ENCODE results near the gene C17orf58.

DNA sequence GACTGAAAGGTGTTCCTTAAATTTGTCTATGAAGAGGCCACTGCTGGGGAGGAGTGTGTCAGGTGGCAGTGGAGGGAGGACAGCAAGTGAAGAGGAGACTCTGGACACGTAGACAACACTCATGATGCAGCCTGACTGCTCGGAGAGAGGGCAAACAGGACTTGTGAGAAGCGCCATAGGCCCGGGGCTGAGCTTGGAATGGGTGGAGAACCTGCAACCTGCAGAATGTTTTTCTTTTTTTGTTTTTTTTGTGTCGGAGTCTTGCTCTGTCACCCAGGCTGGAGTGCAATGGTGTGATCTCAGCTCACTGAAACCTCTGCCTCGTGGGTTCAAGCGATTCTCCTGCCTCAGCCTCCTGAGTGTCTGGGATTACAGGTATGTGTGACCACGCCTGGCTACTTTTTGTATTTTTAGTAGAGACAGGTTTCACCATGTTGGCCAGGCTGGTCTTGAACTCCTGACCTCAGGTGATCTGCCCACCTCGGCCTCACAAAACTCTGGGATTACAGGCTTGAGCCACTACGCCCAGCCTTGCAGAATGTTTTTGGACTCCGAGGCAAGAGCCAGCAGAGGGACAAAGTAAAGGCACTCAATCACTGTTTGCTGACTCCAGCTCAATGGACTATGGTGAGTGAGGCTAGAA is 18.9 kb upstream of the C17orf58 start:
- TF ChIP-seq, protein P1, sequence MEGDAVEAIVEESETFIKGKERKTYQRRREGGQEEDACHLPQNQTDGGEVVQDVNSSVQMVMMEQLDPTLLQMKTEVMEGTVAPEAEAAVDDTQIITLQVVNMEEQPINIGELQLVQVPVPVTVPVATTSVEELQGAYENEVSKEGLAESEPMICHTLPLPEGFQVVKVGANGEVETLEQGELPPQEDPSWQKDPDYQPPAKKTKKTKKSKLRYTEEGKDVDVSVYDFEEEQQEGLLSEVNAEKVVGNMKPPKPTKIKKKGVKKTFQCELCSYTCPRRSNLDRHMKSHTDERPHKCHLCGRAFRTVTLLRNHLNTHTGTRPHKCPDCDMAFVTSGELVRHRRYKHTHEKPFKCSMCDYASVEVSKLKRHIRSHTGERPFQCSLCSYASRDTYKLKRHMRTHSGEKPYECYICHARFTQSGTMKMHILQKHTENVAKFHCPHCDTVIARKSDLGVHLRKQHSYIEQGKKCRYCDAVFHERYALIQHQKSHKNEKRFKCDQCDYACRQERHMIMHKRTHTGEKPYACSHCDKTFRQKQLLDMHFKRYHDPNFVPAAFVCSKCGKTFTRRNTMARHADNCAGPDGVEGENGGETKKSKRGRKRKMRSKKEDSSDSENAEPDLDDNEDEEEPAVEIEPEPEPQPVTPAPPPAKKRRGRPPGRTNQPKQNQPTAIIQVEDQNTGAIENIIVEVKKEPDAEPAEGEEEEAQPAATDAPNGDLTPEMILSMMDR (IDR thresholded peaks at IDR 0.05), result no peak
- no peak for TF ChIP-seq EZH2 (IDR thresholded peaks at IDR 0.05; ENCODE audit: borderline replicate concordance, insufficient read depth, low read depth, low read length, poor library complexity, severe bottlenecking)

All from B cell (primary cell).